Astrocyte (in vitro differentiated cells and primary cell): ENCODE results near the gene GUK1. TPM values are rescaled to one million over a fixed set of nuclear protein-coding genes. Genes with fewer than 3 reads are reported as not detected.
A peak's percentile ranks its signal among the peaks of the same experiment; 100 is the strongest.

Experiments used
- DNase-seq: peaks from one replicate; pipeline ENCODE4 v3.0.0-alpha.2; 2010; ENCODE audit warnings: low read depth
- FAIRE-seq: peaks from 2 replicates; lab custom pipeline; 2011; peaks lifted over from hg19 to GRCh38; lab: Jason Lieb, UNC
- H2AFZ ChIP-seq: 2 replicates; pipeline ENCODE4 v1.6.0; 2012; ENCODE audit warnings: low read depth, low read length, inconsistent platforms
- H3K27ac ChIP-seq: 2 replicates; pipeline ENCODE4 v1.5.1; 2011; ENCODE audit warnings: low read depth, low read length, inconsistent platforms
- H3K27me3 ChIP-seq: 2 replicates; pipeline ENCODE4 v1.6.0; 2011; ENCODE audit warnings: low read length, inconsistent platforms; ENCODE audit not compliant: insufficient read depth
- H3K36me3 ChIP-seq: 2 replicates; pipeline ENCODE4 v1.5.1; 2011; ENCODE audit warnings: low read length, inconsistent platforms; ENCODE audit not compliant: insufficient read depth
- H3K4me1 ChIP-seq: 2 replicates; pipeline ENCODE4 v1.5.1; 2011; ENCODE audit warnings: low read length, inconsistent platforms; ENCODE audit not compliant: insufficient read depth
- H3K4me2 ChIP-seq: 2 replicates; pipeline ENCODE4 v1.6.0; 2012; ENCODE audit warnings: low read length, inconsistent platforms
- H3K4me3 ChIP-seq: 2 replicates; pipeline ENCODE4 v1.5.1; 2011; ENCODE audit warnings: low read depth, mild to moderate bottlenecking, low read length, inconsistent platforms; ENCODE audit not compliant: insufficient read depth
- H3K79me2 ChIP-seq: 2 replicates; pipeline ENCODE4 v1.6.0; 2012; ENCODE audit warnings: mild to moderate bottlenecking, low read length, inconsistent platforms; ENCODE audit not compliant: insufficient read depth
- H3K9ac ChIP-seq: 2 replicates; pipeline ENCODE4 v1.6.0; 2012; ENCODE audit warnings: mild to moderate bottlenecking, low read length, inconsistent platforms
- H3K9me3 ChIP-seq: 2 replicates; pipeline ENCODE4 v1.5.1; 2012; ENCODE audit warnings: low read depth, mild to moderate bottlenecking, low read length, inconsistent platforms; ENCODE audit not compliant: insufficient read depth
- H4K20me1 ChIP-seq: 2 replicates; pipeline ENCODE4 v1.6.0; 2012; ENCODE audit warnings: low read length, inconsistent platforms; ENCODE audit not compliant: insufficient read depth
- H3K27ac Mint-ChIP-seq: one replicate; pipeline ENCODE4 v1.8.0; 2021; ENCODE audit warnings: mild to moderate bottlenecking, mixed read lengths; ENCODE audit not compliant: unreplicated experiment
- H3K27me3 Mint-ChIP-seq: one replicate; pipeline ENCODE4 v1.8.0; 2021; ENCODE audit warnings: low read depth, mixed read lengths; ENCODE audit not compliant: unreplicated experiment
- H3K36me3 Mint-ChIP-seq: one replicate; pipeline ENCODE4 v1.8.0; 2021; ENCODE audit warnings: low read depth, mixed read lengths; ENCODE audit not compliant: unreplicated experiment
- H3K4me1 Mint-ChIP-seq: one replicate; pipeline ENCODE4 v1.8.0; 2021; ENCODE audit warnings: low read depth, mixed read lengths; ENCODE audit not compliant: unreplicated experiment
- H3K4me3 Mint-ChIP-seq: one replicate; pipeline ENCODE4 v1.8.0; 2021; ENCODE audit warnings: mild to moderate bottlenecking, moderate library complexity, mixed read lengths; ENCODE audit not compliant: unreplicated experiment
- H3K9me3 Mint-ChIP-seq: one replicate; pipeline ENCODE4 v1.8.0; 2021; ENCODE audit warnings: mild to moderate bottlenecking, mixed read lengths; ENCODE audit not compliant: unreplicated experiment
- EZH2 ChIP-seq: IDR thresholded peaks from 2 replicates; pipeline ENCODE4 v1.6.1; 2012; ENCODE audit warnings: mild to moderate bottlenecking, low read length, inconsistent platforms; ENCODE audit not compliant: insufficient read depth
- total RNA-seq: library from RNA; stranded (reverse); gene quantifications from 2 replicates; pipeline ENCODE4 v1.2.1, GENCODE V29; 2021
- TF ChIP-seq, protein P1 (sequence below): IDR thresholded peaks from 2 replicates; pipeline ENCODE4 v1.5.1; 2011; ENCODE audit warnings: low read depth, mild to moderate bottlenecking, inconsistent platforms, low read length, moderate library complexity; ENCODE audit not compliant: insufficient read depth

Gene GUK1
- total RNA-seq, 1 donor from 2014 or later = 214 TPM

DNA sequence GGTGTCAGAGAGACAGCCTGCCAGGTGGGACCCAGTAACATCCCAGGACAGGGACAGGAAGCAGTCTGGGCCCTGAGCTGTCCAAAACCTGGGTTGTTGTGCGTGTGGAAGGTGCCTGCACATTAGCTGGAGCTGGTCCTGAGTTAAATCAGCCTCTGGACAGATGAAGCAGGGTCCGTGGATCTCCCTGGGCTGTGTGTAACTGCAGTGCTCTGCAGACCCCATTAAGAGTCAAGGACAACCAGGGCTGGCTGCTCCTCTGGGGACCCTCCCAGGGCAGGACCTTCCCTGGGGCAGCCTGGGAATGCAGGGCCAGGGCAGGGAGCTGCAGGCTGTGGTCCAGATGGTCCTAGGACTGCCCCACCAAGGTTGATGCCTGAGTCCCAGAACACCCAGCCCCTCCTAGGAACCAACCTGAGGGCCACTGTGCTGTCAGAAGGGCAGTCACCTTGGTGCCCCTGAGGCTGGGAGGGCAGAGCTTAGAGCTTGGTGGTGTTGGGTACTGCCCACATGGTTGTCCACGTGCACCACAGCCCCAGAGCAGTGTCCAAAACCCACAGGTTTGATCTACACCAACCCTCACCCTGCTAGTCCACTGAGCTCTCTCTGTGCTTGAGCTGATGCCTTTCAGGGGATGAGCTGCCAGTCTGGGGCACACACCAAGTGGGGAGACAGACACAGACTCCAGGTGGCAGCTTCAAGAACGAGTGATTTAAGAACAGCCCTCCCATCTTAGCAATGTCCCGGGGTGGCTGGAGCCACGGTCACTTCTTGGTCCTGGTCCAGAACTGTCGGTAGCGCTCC is 33.9 kb upstream of the GUK1 start:
- peaks cover 45% of the 10 kb centered on the region for H3K79me2 ChIP-seq
- peaks cover 6% of the 10 kb centered on the region for H3K36me3 Mint-ChIP-seq
- TF ChIP-seq EZH2 = no peak
- TF ChIP-seq, protein P1, sequence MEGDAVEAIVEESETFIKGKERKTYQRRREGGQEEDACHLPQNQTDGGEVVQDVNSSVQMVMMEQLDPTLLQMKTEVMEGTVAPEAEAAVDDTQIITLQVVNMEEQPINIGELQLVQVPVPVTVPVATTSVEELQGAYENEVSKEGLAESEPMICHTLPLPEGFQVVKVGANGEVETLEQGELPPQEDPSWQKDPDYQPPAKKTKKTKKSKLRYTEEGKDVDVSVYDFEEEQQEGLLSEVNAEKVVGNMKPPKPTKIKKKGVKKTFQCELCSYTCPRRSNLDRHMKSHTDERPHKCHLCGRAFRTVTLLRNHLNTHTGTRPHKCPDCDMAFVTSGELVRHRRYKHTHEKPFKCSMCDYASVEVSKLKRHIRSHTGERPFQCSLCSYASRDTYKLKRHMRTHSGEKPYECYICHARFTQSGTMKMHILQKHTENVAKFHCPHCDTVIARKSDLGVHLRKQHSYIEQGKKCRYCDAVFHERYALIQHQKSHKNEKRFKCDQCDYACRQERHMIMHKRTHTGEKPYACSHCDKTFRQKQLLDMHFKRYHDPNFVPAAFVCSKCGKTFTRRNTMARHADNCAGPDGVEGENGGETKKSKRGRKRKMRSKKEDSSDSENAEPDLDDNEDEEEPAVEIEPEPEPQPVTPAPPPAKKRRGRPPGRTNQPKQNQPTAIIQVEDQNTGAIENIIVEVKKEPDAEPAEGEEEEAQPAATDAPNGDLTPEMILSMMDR = no peak
- H2AFZ ChIP-seq = no peak overlapping the region
- H3K4me3 Mint-ChIP-seq = no peak overlapping the region
- FAIRE-seq (no peak), DNase-seq (no peak)
- no peaks in the 10 kb centered on the region for H3K9me3 ChIP-seq
- H3K9ac ChIP-seq = no peak overlapping the region
- H3K4me2 ChIP-seq = no peak overlapping the region
- no peaks in the 10 kb centered on the region for H3K27me3 ChIP-seq
- no peaks in the 10 kb centered on the region for H3K36me3 ChIP-seq
- H3K4me1 Mint-ChIP-seq = peaks cover 12% of the 10 kb centered on the region
- H3K27ac Mint-ChIP-seq = no peak overlapping the region
- H3K4me1 ChIP-seq = peaks cover 14% of the 10 kb centered on the region
- no peak overlapping the region for H3K27ac ChIP-seq
- H3K9me3 Mint-ChIP-seq = no peaks in the 10 kb centered on the region
- no peaks in the 10 kb centered on the region for H3K27me3 Mint-ChIP-seq
- no peak overlapping the region for H3K4me3 ChIP-seq
- H4K20me1 ChIP-seq = peaks cover 8% of the 10 kb centered on the region

DNA sequence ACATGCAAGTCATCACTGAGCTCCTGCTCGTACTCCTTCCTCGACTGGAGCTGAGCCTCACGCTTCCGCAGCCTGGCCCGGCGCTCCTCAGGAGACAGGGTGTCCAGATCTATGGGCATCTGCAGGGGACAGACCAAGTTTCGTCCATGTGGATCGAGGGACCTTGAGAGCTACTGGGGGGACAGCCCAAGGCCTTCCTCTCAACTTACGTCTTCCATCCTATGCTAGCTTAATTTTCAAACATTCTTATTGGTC is 33.4 kb upstream of the GUK1 start:
- Histone ChIP-seq H3K79me2 (peaks cover 41% of the 10 kb centered on the region), H3K4me2 (no peak overlapping the region), H3K27me3 (no peaks in the 10 kb centered on the region), H3K4me1 (peaks cover 14% of the 10 kb centered on the region), H3K36me3 (no peaks in the 10 kb centered on the region), H2AFZ (no peak overlapping the region), H4K20me1 (peaks cover 3% of the 10 kb centered on the region), H3K9me3 (no peaks in the 10 kb centered on the region), H3K27ac (no peak overlapping the region), H3K9ac (no peak overlapping the region), H3K4me3 (no peak overlapping the region)
- peaks cover 7% of the 10 kb centered on the region for H3K4me1 Mint-ChIP-seq
- no peaks in the 10 kb centered on the region for H3K27me3 Mint-ChIP-seq
- no peak overlapping the region for H3K27ac Mint-ChIP-seq
- DNase-seq (no peak), FAIRE-seq (no peak)
- peaks cover 4% of the 10 kb centered on the region for H3K36me3 Mint-ChIP-seq
- no peaks in the 10 kb centered on the region for H3K9me3 Mint-ChIP-seq
- H3K4me3 Mint-ChIP-seq = no peak overlapping the region
- TF ChIP-seq, protein P1 = no peak
- no peak for TF ChIP-seq EZH2

DNA sequence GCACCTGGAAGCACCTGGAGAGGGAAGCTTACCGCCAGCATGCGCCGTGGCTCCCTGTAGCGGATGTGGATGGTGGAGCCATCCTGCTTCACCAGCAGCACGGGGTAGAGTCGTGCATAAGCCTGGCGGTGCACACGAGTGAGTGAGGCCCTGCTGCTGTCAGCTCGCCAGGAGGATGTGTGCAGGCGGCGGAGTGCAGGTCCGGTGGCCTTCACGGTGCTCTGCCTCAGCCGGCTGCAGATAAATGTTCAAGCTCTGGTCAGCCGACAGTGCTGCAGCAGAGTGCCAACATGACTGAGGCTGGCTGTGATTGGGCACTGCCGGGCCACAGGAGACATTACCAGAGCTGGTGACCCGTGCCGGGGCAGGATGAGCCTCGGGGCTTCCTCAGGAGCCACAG is 32.4 kb upstream of the GUK1 start:
- H3K9me3 Mint-ChIP-seq = no peaks in the 10 kb centered on the region
- peaks cover 14% of the 10 kb centered on the region for H3K4me1 ChIP-seq
- no peaks in the 10 kb centered on the region for H3K9me3 ChIP-seq
- H3K9ac ChIP-seq = no peak overlapping the region
- H3K4me2 ChIP-seq = peak overlapping the region; percentile 85
- H3K36me3 Mint-ChIP-seq = peaks cover 4% of the 10 kb centered on the region
- H4K20me1 ChIP-seq = no peaks in the 10 kb centered on the region
- H2AFZ ChIP-seq = no peak overlapping the region
- H3K27ac Mint-ChIP-seq = no peak overlapping the region
- FAIRE-seq (no peak), DNase-seq (no peak)
- H3K4me3 Mint-ChIP-seq = peak overlapping the region; percentile 90
- H3K36me3 ChIP-seq = no peaks in the 10 kb centered on the region
- H3K27ac ChIP-seq = no peak overlapping the region
- no peaks in the 10 kb centered on the region for H3K27me3 Mint-ChIP-seq
- peaks cover 7% of the 10 kb centered on the region for H3K4me1 Mint-ChIP-seq
- H3K27me3 ChIP-seq = no peaks in the 10 kb centered on the region
- TF ChIP-seq EZH2 = no peak
- TF ChIP-seq, protein P1 = no peak
- peaks cover 33% of the 10 kb centered on the region for H3K79me2 ChIP-seq
- H3K4me3 ChIP-seq = no peak overlapping the region
